Psoas muscle (tissue), 8 donors: ENCODE measurements around the gene GPAT3. TPM values are rescaled to one million over a fixed set of nuclear protein-coding genes. Genes with fewer than 3 reads are reported as not detected.
A peak's percentile ranks its signal among the peaks of the same experiment; 100 is the strongest.

Source experiments
- ATAC-seq, 4 donors: fragments of 200-7000 bp; cut with Tn5 transposase; one replicate each; pipeline ENCODE4 v1.9.1; 2020; ENCODE audit warnings: moderate library complexity in 3 of 4, mild to moderate bottlenecking in 2 of 4
- DNase-seq, 2 donors: peaks; one replicate each; pipeline ENCODE4 v3.0.0-alpha.2; 2020
- H3K27ac ChIP-seq: fragments of 200-600 bp; one replicate; pipeline ENCODE4 v1.8.0; 2022
- H3K27me3 ChIP-seq, 3 donors: fragments of 200-600 bp in 1 of 3; one replicate each; pipeline versions ENCODE4 v1.6.1 to v1.8.0; 2013 to 2022; ENCODE audit warnings: low read length in 2 of 3, mild to moderate bottlenecking in 2 of 3, moderate library complexity in 1 of 3; ENCODE audit not compliant: insufficient read depth in 3 of 3
- H3K36me3 ChIP-seq, 2 donors: fragments of 200-600 bp in 1 of 2; one replicate each; pipeline versions ENCODE4 v1.6.1 to v1.8.0; 2013 to 2022; ENCODE audit warnings: low read depth in 1 of 2, mild to moderate bottlenecking in 1 of 2, moderate library complexity in 1 of 2; ENCODE audit not compliant: insufficient read depth in 1 of 2
- H3K4me1 ChIP-seq: fragments of 200-600 bp; one replicate; pipeline ENCODE4 v1.8.0; 2022
- H3K4me3 ChIP-seq: fragments of 200-600 bp; one replicate; pipeline ENCODE4 v1.8.0; 2022; ENCODE audit warnings: mild to moderate bottlenecking
- H3K9me3 ChIP-seq: fragments of 200-600 bp; one replicate; pipeline ENCODE4 v1.8.0; 2022
- WGBS, 3 donors: extraction: QIAGEN DNeasy Blood & Tissue Kit; methylation state at CpG; one replicate each; pipeline versions ENCODE4 v1.1.6 to v1.1.7; 2013; 5-methylcytosine and 5-hydroxymethylcytosine counted together
- intact Hi-C, 2 donors: fragments of 100-400 bp; cut with DNase I; formaldehyde crosslinking; loops; one replicate each; pipeline versions ENCODE4 v1.11.0 to v1.14.2; 2022
- polyA plus RNA-seq, 3 donors: library from polyadenylated mRNA; stranded (reverse); fragments of 200-250 nt; gene quantifications; one replicate each; pipeline ENCODE4 v1.2.3, GENCODE V29; 2013
- total RNA-seq, 4 donors: library from RNA; stranded (reverse); fragmentation: NEBNext Ultra II Directional in 2 of 4; extraction: Animal tissue kit (Norgen Biotek cat#: 25700) in 2 of 4; gene quantifications; one replicate each; pipeline versions ENCODE4 v1.2.1 to v1.2.4, GENCODE V29; 2021 to 2023
- TF ChIP-seq, protein P1 (sequence below): fragments of 200-600 bp; IDR thresholded peaks from one replicate; pipeline ENCODE4 v1.8.0; 2022; ENCODE audit warnings: antibody characterized with exemption
- donor health status: healthy with polysubstance abuse.
- donor health status: DM: no; HTN: no; CAD: no; lungs with moderate emphysema.
- donor health status: Bipolar disorder and iron deficiency.
- donor health status: healthy.
- donor health status: DM: yes; HTN: yes; CAD: no.
- donor health status: DM: no; HTN: no; CAD: no.
- donor health status: DM: no; HTN: no; CAD: no.
- donor health status: DM: yes; HTN: yes; CAD: no.

GPAT3 gene
- total and polyA plus RNA-seq, 7 donors, result 18.9 to 108 (median 42.0) TPM

DNA sequence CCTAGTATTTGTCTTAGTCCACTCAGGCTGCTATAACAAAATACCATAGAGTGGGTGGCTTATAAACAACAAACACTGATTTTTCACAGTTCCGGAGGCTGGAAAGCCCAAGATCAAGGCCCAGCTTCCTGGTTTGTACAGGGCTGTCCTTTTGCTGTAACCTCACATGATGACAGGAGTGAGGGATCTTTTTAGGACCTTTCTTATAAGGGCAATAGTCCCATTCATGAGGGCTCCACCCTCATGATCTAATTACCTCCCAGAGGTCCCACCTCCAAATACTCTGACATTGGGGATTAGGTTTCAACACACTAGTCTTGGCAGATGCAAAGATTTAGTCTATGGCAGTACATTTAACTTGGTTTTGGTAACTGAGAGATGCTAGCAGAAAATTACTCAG, 20.9 kb downstream of the GPAT3 start:
- WGBS, 3 donors, result 78 to 87% (median 79%) methylated on average over 1 of the region's 1 CpG
- Histone ChIP-seq H3K36me3 (no peaks in the 10 kb centered on the region), H3K27ac (no peak overlapping the region), H3K9me3 (no peaks in the 10 kb centered on the region), H3K4me3 (no peak overlapping the region), H3K4me1 (peaks cover 67% of the 10 kb centered on the region), H3K27me3 (no peaks in the 10 kb centered on the region)
- TF ChIP-seq, protein P1, sequence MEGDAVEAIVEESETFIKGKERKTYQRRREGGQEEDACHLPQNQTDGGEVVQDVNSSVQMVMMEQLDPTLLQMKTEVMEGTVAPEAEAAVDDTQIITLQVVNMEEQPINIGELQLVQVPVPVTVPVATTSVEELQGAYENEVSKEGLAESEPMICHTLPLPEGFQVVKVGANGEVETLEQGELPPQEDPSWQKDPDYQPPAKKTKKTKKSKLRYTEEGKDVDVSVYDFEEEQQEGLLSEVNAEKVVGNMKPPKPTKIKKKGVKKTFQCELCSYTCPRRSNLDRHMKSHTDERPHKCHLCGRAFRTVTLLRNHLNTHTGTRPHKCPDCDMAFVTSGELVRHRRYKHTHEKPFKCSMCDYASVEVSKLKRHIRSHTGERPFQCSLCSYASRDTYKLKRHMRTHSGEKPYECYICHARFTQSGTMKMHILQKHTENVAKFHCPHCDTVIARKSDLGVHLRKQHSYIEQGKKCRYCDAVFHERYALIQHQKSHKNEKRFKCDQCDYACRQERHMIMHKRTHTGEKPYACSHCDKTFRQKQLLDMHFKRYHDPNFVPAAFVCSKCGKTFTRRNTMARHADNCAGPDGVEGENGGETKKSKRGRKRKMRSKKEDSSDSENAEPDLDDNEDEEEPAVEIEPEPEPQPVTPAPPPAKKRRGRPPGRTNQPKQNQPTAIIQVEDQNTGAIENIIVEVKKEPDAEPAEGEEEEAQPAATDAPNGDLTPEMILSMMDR, result no peak
- DNase-seq (no peak), ATAC-seq (peak in 1 of 4 donors; percentile 30)
- intact Hi-C loops, result no loop called here

DNA sequence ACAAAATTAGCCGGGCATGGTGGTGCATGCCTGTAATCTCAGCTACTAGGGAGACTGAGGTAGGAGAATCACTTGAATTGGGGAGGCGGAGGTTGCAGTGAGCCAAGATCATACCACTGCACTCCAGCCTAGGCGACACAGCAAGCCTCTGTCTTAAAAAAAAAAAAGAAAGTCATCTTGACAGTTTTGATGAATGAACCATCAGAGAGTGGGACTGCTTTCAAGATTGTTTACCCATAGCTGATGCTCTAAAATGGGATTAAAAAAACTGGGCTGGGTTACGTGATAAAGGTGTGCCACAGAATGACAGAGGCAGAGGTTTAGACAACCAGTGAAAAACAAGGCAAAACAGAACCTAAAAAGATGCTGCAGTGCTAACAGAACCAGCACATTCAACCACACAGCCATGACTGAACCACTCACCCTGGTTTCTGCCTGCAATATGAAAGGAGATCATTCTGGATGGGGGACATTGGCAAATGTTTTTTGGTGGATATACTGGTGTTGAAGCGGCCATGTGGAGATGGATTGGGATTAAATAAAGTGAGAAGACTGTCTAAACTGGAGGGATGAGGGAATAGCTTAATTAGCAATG, 22.2 kb downstream of the GPAT3 start:
- peaks cover 63% of the 10 kb centered on the region for H3K4me1 ChIP-seq
- DNase-seq, result no peak
- TF ChIP-seq, protein P1, result no peak
- no peak for ATAC-seq
- no peaks in the 10 kb centered on the region for H3K36me3 ChIP-seq
- no peak overlapping the region for H3K4me3 ChIP-seq
- 71 to 87% (median 76%) methylated on average over 5 of the region's 5 CpGs for WGBS, 3 donors
- H3K27me3 ChIP-seq, result no peaks in the 10 kb centered on the region
- no peaks in the 10 kb centered on the region for H3K9me3 ChIP-seq
- H3K27ac ChIP-seq, result peak overlapping the region; percentile 75
- intact Hi-C loops, result no loop called here

DNA sequence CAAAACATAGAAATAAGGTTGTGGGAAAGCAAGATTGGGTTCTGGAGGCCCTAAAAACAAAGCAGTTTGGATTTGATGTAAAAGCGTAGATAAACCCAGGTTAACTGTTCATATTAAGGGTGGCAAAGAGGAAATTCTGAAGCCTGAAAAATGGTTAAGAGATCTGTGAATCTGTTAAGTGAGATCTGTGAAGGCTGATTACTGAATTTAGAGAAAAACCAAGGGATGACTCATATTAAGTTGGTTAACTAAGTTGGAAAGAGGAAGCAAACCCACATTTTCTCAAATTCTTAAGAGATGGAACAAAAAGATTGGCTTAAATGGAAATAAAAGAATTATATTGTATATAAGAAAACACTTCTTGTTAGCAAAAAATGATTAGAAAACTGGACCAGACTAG, 22.8 kb downstream of the GPAT3 start:
- TF ChIP-seq, protein P1, result no peak
- H3K9me3 ChIP-seq, result no peaks in the 10 kb centered on the region
- peaks cover 63% of the 10 kb centered on the region for H3K4me1 ChIP-seq
- no peak overlapping the region for H3K4me3 ChIP-seq
- H3K27me3 ChIP-seq, result no peaks in the 10 kb centered on the region
- H3K27ac ChIP-seq, result peak overlapping the region; percentile 75
- H3K36me3 ChIP-seq, result no peaks in the 10 kb centered on the region
- intact Hi-C loops, result no loop called here
- WGBS, 3 donors, result 59 to 91% (median 85%) methylated on average over 1 of the region's 1 CpG
- DNase-seq (no peak), ATAC-seq (no peak)

DNA sequence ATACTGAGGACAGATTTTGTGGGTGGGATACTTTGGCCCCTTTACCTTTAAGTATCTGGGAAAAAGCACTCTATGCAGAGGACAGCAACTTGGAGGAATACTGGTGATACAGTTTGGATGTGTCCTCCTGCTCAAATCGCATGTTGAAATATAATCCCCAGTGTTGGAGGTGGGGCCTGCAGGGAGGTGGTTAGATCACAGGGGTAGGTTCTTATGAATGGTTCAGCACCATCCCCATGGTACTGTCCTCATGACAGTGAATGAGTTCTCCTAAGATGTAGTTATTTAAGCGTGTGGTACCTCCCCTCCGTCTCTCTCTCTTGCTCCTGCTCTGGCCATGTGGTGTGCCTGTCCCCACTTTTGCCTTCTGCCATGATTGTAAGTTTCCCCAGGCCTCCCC, 24.6 kb downstream of the GPAT3 start:
- H3K27me3 ChIP-seq, result no peaks in the 10 kb centered on the region
- intact Hi-C loops, result no loop called here
- no peaks in the 10 kb centered on the region for H3K36me3 ChIP-seq

More for the DNA sequence above, 24.6 kb downstream of the GPAT3 start:
- TF ChIP-seq, protein P1, result no peak
- DNase-seq, result no peak
- H3K4me1 ChIP-seq, result peaks cover 47% of the 10 kb centered on the region
- H3K4me3 ChIP-seq, result no peak overlapping the region
- H3K9me3 ChIP-seq, result no peaks in the 10 kb centered on the region
- peak; percentile 34 to 66 (median 52) for ATAC-seq
- H3K27ac ChIP-seq, result peak overlapping the region; percentile 75
- WGBS, 3 donors, result 63 to 76% (median 70%) methylated on average over 3 of the region's 3 CpGs
